Panc1 (cell line): ENCODE data around the gene ABCD2. TPM values are rescaled to one million over a fixed set of nuclear protein-coding genes. Genes with fewer than 3 reads are reported as not detected.

Experiments used
- ATAC-seq: fragments of 200-7000 bp; cut with Tn5 transposase; 2 replicates; pipeline ENCODE4 v1.9.1; 2020; ENCODE audit warnings: mild to moderate bottlenecking, moderate library complexity
- BruUV-seq: library from RNA; stranded (reverse); fragments of 400-500 nt; replicated peaks from 2 replicates; lab custom pipeline; 2021; lab: Mats Ljungman, UMichigan
- CTCF ChIA-PET: fragments of 300-600 bp; sonication (Branson Sonifier 250); formaldehyde crosslinking; loops from one replicate; lab custom pipeline; 2022; ENCODE audit warnings: antibody characterized with exemption; lab: Charles Lee
- POLR2A ChIA-PET: fragments of 300-600 bp; sonication (Branson Sonifier 250); formaldehyde crosslinking; loops from one replicate; lab custom pipeline; 2022; ENCODE audit warnings: antibody characterized with exemption; lab: Charles Lee
- DNase-seq: peaks from one replicate; pipeline ENCODE4 v3.0.0-alpha.2; 2010; ENCODE audit warnings: low read depth, low spot score
- H3K27ac ChIP-seq: 2 replicates; pipeline ENCODE4 v1.5.1; 2011; ENCODE audit warnings: mild to moderate bottlenecking, low read length, inconsistent platforms
- H3K27me3 ChIP-seq: fragments of 200-500 bp; sonication (Bioruptor generic); 2 replicates; pipeline ENCODE4 v1.6.0; 2014; ENCODE audit warnings: low read length, inconsistent platforms; ENCODE audit not compliant: control insufficient read depth, insufficient read depth
- H3K36me3 ChIP-seq: fragments of 200-500 bp; sonication (Bioruptor generic); 2 replicates; pipeline ENCODE4 v1.5.1; 2014; ENCODE audit warnings: inconsistent platforms, mild to moderate bottlenecking, low read length, moderate library complexity; ENCODE audit not compliant: control insufficient read depth, insufficient read depth
- H3K4me1 ChIP-seq: 2 replicates; pipeline ENCODE4 v1.5.1; 2011; ENCODE audit warnings: inconsistent platforms, mild to moderate bottlenecking, low read length, moderate library complexity; ENCODE audit not compliant: control insufficient read depth, insufficient read depth
- H3K4me3 ChIP-seq, 2 experiments: 2 replicates each; pipeline ENCODE4 v1.5.1; 2011 to 2012; ENCODE audit warnings: low read depth in 2 of 2, low read length in 2 of 2, mild to moderate bottlenecking in 2 of 2, inconsistent platforms in 1 of 2, moderate library complexity in 1 of 2
- H3K9me3 ChIP-seq: fragments of 200-500 bp; sonication (Bioruptor generic); 2 replicates; pipeline ENCODE4 v1.5.1; 2014; ENCODE audit warnings: low read depth, mild to moderate bottlenecking, inconsistent platforms, low read length, moderate library complexity; ENCODE audit not compliant: control insufficient read depth, insufficient read depth
- POLR2AphosphoS5 ChIP-seq: IDR thresholded peaks from 2 replicates; pipeline ENCODE4 v1.6.1; 2012; ENCODE audit warnings: mild to moderate bottlenecking, low read depth, low read length, moderate library complexity
- REST ChIP-seq, 2 experiments: IDR thresholded peaks; 2 replicates each; pipeline ENCODE4 v1.6.1; 2011 to 2012; ENCODE audit warnings: low read depth in 2 of 2, control low read depth in 1 of 2, low read length in 1 of 2, mild to moderate bottlenecking in 1 of 2, moderate library complexity in 1 of 2; ENCODE audit not compliant: insufficient read depth in 1 of 2
- SIN3A ChIP-seq: IDR thresholded peaks from 2 replicates; pipeline ENCODE4 v1.6.1; 2012; ENCODE audit warnings: low read depth, mild to moderate bottlenecking, low read length, moderate library complexity, borderline replicate concordance; ENCODE audit not compliant: insufficient read depth
- TCF7L2 ChIP-seq: IDR thresholded peaks from 2 replicates; pipeline ENCODE4 v1.6.1; 2011; ENCODE audit warnings: mild to moderate bottlenecking, low read depth, low read length, inconsistent platforms
- in situ Hi-C: cut with HindIII; loops from 2 replicates; pipeline ENCODE4 v1.10.0; 2016; ENCODE audit warnings: low sequenced_read_pairs, low pct_unique_long_range_greater_than_20kb
- intact Hi-C: fragments of 100-400 bp; cut with micrococcal nuclease; formaldehyde crosslinking; loops from one replicate; pipeline ENCODE4 v1.10.0; 2022; ENCODE audit not compliant: unreplicated experiment
- total RNA-seq: library from RNA; stranded (reverse); gene quantifications from one replicate; pipeline ENCODE4 v1.2.1, GENCODE V29; 2021; ENCODE audit not compliant: unreplicated experiment
- TF ChIP-seq, protein P1 (sequence below): fragments of 450-650 bp; IDR thresholded peaks from 2 replicates; pipeline ENCODE4 v1.5.1; 2017; ENCODE audit warnings: mild to moderate bottlenecking

Gene ABCD2
- total RNA-seq, 1 experiment from 2014 or later, result not detected

- BruUV-seq, result no TSS peak
- no peak for ATAC-seq
- CTCF ChIA-PET, result no interaction called here
- intact Hi-C loops (no loop called here), in situ Hi-C loops (no loop called here)
- Histone ChIP-seq H3K4me1 (no peaks in the 10 kb centered on the region), H3K4me3 (no peak overlapping the region), H3K9me3 (no peaks in the 10 kb centered on the region), H3K36me3 (no peaks in the 10 kb centered on the region), H3K27ac (no peak overlapping the region), H3K27me3 (no peaks in the 10 kb centered on the region)
- POLR2A ChIA-PET, result no interaction called here
- no peak for DNase-seq
- TF ChIP-seq, protein P1, sequence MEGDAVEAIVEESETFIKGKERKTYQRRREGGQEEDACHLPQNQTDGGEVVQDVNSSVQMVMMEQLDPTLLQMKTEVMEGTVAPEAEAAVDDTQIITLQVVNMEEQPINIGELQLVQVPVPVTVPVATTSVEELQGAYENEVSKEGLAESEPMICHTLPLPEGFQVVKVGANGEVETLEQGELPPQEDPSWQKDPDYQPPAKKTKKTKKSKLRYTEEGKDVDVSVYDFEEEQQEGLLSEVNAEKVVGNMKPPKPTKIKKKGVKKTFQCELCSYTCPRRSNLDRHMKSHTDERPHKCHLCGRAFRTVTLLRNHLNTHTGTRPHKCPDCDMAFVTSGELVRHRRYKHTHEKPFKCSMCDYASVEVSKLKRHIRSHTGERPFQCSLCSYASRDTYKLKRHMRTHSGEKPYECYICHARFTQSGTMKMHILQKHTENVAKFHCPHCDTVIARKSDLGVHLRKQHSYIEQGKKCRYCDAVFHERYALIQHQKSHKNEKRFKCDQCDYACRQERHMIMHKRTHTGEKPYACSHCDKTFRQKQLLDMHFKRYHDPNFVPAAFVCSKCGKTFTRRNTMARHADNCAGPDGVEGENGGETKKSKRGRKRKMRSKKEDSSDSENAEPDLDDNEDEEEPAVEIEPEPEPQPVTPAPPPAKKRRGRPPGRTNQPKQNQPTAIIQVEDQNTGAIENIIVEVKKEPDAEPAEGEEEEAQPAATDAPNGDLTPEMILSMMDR, result no peak
- TF ChIP-seq SIN3A (no peak), TCF7L2 (no peak), REST (IDR thresholded peaks at IDR 0.05; ENCODE audit: insufficient read depth in 1 of 2, low read depth in 2 of 2, low read length in 1 of 2) (no peak), POLR2AphosphoS5 (no peak)
Measured at GRCh38 chr12:39541471-39541870, 78.1 kb downstream of the ABCD2 start.

- POLR2A ChIA-PET, result no interaction called here
- no TSS peak for BruUV-seq
- intact Hi-C loops (no loop called here), in situ Hi-C loops (no loop called here)
- H3K4me3 ChIP-seq, result no peak overlapping the region
- CTCF ChIA-PET, result no interaction called here
- no peaks in the 10 kb centered on the region for H3K4me1 ChIP-seq
- H3K27ac ChIP-seq, result no peak overlapping the region
- no peaks in the 10 kb centered on the region for H3K36me3 ChIP-seq
- no peaks in the 10 kb centered on the region for H3K9me3 ChIP-seq
- H3K27me3 ChIP-seq, result no peaks in the 10 kb centered on the region
- no peak for DNase-seq
- TF ChIP-seq, protein P1, result no peak
- no peak for TF ChIP-seq TCF7L2
- TF ChIP-seq SIN3A, result no peak
- no peak for TF ChIP-seq POLR2AphosphoS5
- no peak for TF ChIP-seq REST (IDR thresholded peaks at IDR 0.05; ENCODE audit: insufficient read depth in 1 of 2, low read depth in 2 of 2, low read length in 1 of 2)
- no peak for ATAC-seq
Measured at GRCh38 chr12:39538679-39539104, 80.9 kb downstream of the ABCD2 start.
